SK-N-MC (cell line): ENCODE data around the gene NBPF1.

Experiments used
- EZH2 ChIP-seq: fragments of 200-600 bp; sonication (generic); IDR thresholded peaks from one replicate; pipeline ENCODE4 v1.6.1; 2017; ENCODE audit warnings: antibody characterized with exemption
- POLR2AphosphoS5 ChIP-seq: IDR thresholded peaks from 2 replicates; pipeline ENCODE4 v1.6.1; 2012; ENCODE audit warnings: mild to moderate bottlenecking, low read depth, low read length, borderline replicate concordance

- peak; percentile 16; the same call in 1 of the 2 replicates for TF ChIP-seq POLR2AphosphoS5
- no peak for TF ChIP-seq EZH2
Observed at GRCh38 chr1:16628361-16629111, 15.2 kb upstream of the NBPF1 start.
